H9 (cell line): ENCODE results near the gene MRPL20. TPM values are rescaled to one million over a fixed set of nuclear protein-coding genes. Genes with fewer than 3 reads are reported as not detected.

Source experiments
- DNase-seq: peaks from one replicate; pipeline ENCODE4 v3.0.0-alpha.2; 2017
- H2AFZ ChIP-seq: one replicate; pipeline ENCODE4 v1.6.1; 2013; ENCODE audit warnings: mild to moderate bottlenecking, low read length, control low read depth, moderate library complexity
- H2AK5ac ChIP-seq: 2 replicates; pipeline ENCODE4 v1.6.1; 2013; ENCODE audit warnings: low read length, control low read depth, mixed read lengths; ENCODE audit not compliant: insufficient read length
- H2BK120ac ChIP-seq: one replicate; pipeline ENCODE4 v1.6.1; 2013; ENCODE audit warnings: low read depth, mild to moderate bottlenecking, low read length, control low read depth, inconsistent platforms; ENCODE audit not compliant: poor library complexity, severe bottlenecking
- H2BK12ac ChIP-seq: 2 replicates; pipeline ENCODE4 v1.6.1; 2013; ENCODE audit warnings: low read length, control low read depth, mixed read lengths, low read depth; ENCODE audit not compliant: insufficient read length
- H2BK15ac ChIP-seq: 2 replicates; pipeline ENCODE4 v1.6.1; 2013; ENCODE audit warnings: low read depth, low read length, control low read depth
- H2BK20ac ChIP-seq: one replicate; pipeline ENCODE4 v1.6.1; 2013; ENCODE audit warnings: low read depth, mild to moderate bottlenecking, low read length, control low read depth, inconsistent platforms; ENCODE audit not compliant: poor library complexity, severe bottlenecking
- H2BK5ac ChIP-seq: 2 replicates; pipeline ENCODE4 v1.6.1; 2013; ENCODE audit warnings: low read length, control low read depth, mixed read lengths; ENCODE audit not compliant: insufficient read length
- H3K14ac ChIP-seq: 2 replicates; pipeline ENCODE4 v1.6.1; 2013; ENCODE audit warnings: low read length, control low read depth; ENCODE audit not compliant: insufficient read depth
- H3K18ac ChIP-seq: 2 replicates; pipeline ENCODE4 v1.6.1; 2013; ENCODE audit warnings: low read depth, mild to moderate bottlenecking, mixed read lengths, low read length, control low read depth; ENCODE audit not compliant: insufficient read length
- H3K23ac ChIP-seq: 2 replicates; pipeline ENCODE4 v1.6.1; 2013; ENCODE audit warnings: low read length, control low read depth, mixed read lengths, low read depth; ENCODE audit not compliant: insufficient read length
- H3K23me2 ChIP-seq: 2 replicates; pipeline ENCODE4 v1.6.1; 2013; ENCODE audit warnings: low read depth, mild to moderate bottlenecking, mixed read lengths, low read length, control low read depth; ENCODE audit not compliant: insufficient read length, poor library complexity, severe bottlenecking
- H3K27ac ChIP-seq: 2 replicates; pipeline ENCODE4 v1.5.1; 2013; ENCODE audit warnings: low read length, control low read depth, mixed read lengths, low read depth; ENCODE audit not compliant: insufficient read length
- H3K27me3 ChIP-seq: 2 replicates; pipeline ENCODE4 v1.6.1; 2013; ENCODE audit warnings: low read length, control low read depth, inconsistent platforms; ENCODE audit not compliant: insufficient read depth
- H3K4ac ChIP-seq: 2 replicates; pipeline ENCODE4 v1.6.1; 2013; ENCODE audit warnings: low read depth, mild to moderate bottlenecking, control low read depth, inconsistent platforms, low read length, moderate library complexity
- H3K4me1 ChIP-seq: 2 replicates; pipeline ENCODE4 v1.6.1; 2013; ENCODE audit warnings: low read length, control low read depth, inconsistent platforms; ENCODE audit not compliant: insufficient read depth
- H3K4me2 ChIP-seq: 2 replicates; pipeline ENCODE4 v1.6.1; 2013; ENCODE audit warnings: low read length, control low read depth, mixed read lengths; ENCODE audit not compliant: insufficient read length, insufficient read depth
- H3K56ac ChIP-seq: 2 replicates; pipeline ENCODE4 v1.6.1; 2013; ENCODE audit warnings: low read depth, mild to moderate bottlenecking, mixed read lengths, low read length, control low read depth; ENCODE audit not compliant: insufficient read length
- H3K79me1 ChIP-seq: 2 replicates; pipeline ENCODE4 v1.6.1; 2013; ENCODE audit warnings: low read depth, mild to moderate bottlenecking, moderate library complexity, low read length, control low read depth, inconsistent platforms; ENCODE audit not compliant: insufficient read depth, poor library complexity, severe bottlenecking
- H3K79me2 ChIP-seq: 2 replicates; pipeline ENCODE4 v1.6.1; 2013; ENCODE audit warnings: low read length, control low read depth, inconsistent platforms; ENCODE audit not compliant: insufficient read depth
- H3K9ac ChIP-seq: 2 replicates; pipeline ENCODE4 v1.6.1; 2013; ENCODE audit warnings: low read length, control low read depth, mixed read lengths; ENCODE audit not compliant: insufficient read length; ENCODE audit errors: extremely low read depth
- H3K9me3 ChIP-seq: one replicate; pipeline ENCODE4 v1.6.1; 2013; ENCODE audit warnings: low read depth, low read length, inconsistent platforms; ENCODE audit not compliant: control insufficient read depth
- H3T11ph ChIP-seq: one replicate; pipeline ENCODE4 v1.6.1; 2013; ENCODE audit warnings: mild to moderate bottlenecking, low read length, control low read depth, inconsistent platforms
- H4K20me1 ChIP-seq: one replicate; pipeline ENCODE4 v1.6.1; 2013; ENCODE audit not compliant: control insufficient read depth, insufficient read length, insufficient read depth
- H4K5ac ChIP-seq: 2 replicates; pipeline ENCODE4 v1.6.1; 2013; ENCODE audit warnings: low read depth, mild to moderate bottlenecking, mixed read lengths, low read length, control low read depth; ENCODE audit not compliant: insufficient read length
- H4K8ac ChIP-seq: replicated peaks from 2 replicates; pipeline ENCODE4 v1.6.1; 2013; ENCODE audit warnings: low read length, control low read depth, mixed read lengths, low read depth; ENCODE audit not compliant: insufficient read length
- H4K91ac ChIP-seq: 2 replicates; pipeline ENCODE4 v1.6.1; 2013; ENCODE audit warnings: low read depth, mild to moderate bottlenecking, moderate library complexity, mixed read lengths, low read length, control low read depth; ENCODE audit not compliant: insufficient read length
- H3K27ac Mint-ChIP-seq, 3 experiments: 2 replicates in 2 of 3; 3 replicates in 1 of 3; pipeline ENCODE4 v1.8.0; 2020 to 2021; ENCODE audit warnings: mixed read lengths in 3 of 3, mild to moderate bottlenecking in 1 of 3, moderate library complexity in 1 of 3
- H3K27me3 Mint-ChIP-seq: 2 replicates; pipeline ENCODE4 v1.8.0; 2021; ENCODE audit warnings: low read depth, mild to moderate bottlenecking, moderate library complexity, mixed read lengths
- H3K36me3 Mint-ChIP-seq, 3 experiments: 2 replicates in 2 of 3; 3 replicates in 1 of 3; pipeline ENCODE4 v1.8.0; 2020 to 2021; ENCODE audit warnings: low read depth in 3 of 3, mixed read lengths in 3 of 3; ENCODE audit not compliant: insufficient read depth in 1 of 3
- H3K4me1 Mint-ChIP-seq, 2 experiments: 2 replicates each; pipeline ENCODE4 v1.8.0; 2020; ENCODE audit warnings: mixed read lengths in 2 of 2
- H3K4me3 Mint-ChIP-seq, 2 experiments: 2 replicates in 1 of 2; 3 replicates in 1 of 2; pipeline ENCODE4 v1.8.0; 2020 to 2021; ENCODE audit warnings: mild to moderate bottlenecking in 2 of 2, mixed read lengths in 2 of 2, moderate library complexity in 1 of 2
- H3K9me3 Mint-ChIP-seq, 2 experiments: 2 replicates in 1 of 2; 3 replicates in 1 of 2; pipeline ENCODE4 v1.8.0; 2020; ENCODE audit warnings: mild to moderate bottlenecking in 2 of 2, mixed read lengths in 2 of 2, moderate library complexity in 1 of 2
- WGBS: extraction: QIAGEN DNeasy Blood & Tissue Kit; methylation state at CpG from one replicate; pipeline ENCODE4 v1.1.7; 2013; ENCODE audit warnings: missing lambda C conversion rate, low lambda C conversion rate, mixed read lengths; ENCODE audit not compliant: insufficient read length; ENCODE audit errors: extremely low coverage; 5-methylcytosine and 5-hydroxymethylcytosine counted together
- total RNA-seq: library from RNA; stranded (reverse); gene quantifications from 2 replicates; pipeline ENCODE4 v1.2.1, GENCODE V29; 2021
- TF ChIP-seq, protein P1 (sequence below): fragments of 200-600 bp; sonication (generic); conservative IDR thresholded peaks from 3 replicates; pipeline ENCODE4 v1.8.0; 2021; ENCODE audit warnings: antibody characterized with exemption, mild to moderate bottlenecking

The MRPL20 gene
- total RNA-seq, 1 experiment from 2014 or later = 162 TPM

DNA sequence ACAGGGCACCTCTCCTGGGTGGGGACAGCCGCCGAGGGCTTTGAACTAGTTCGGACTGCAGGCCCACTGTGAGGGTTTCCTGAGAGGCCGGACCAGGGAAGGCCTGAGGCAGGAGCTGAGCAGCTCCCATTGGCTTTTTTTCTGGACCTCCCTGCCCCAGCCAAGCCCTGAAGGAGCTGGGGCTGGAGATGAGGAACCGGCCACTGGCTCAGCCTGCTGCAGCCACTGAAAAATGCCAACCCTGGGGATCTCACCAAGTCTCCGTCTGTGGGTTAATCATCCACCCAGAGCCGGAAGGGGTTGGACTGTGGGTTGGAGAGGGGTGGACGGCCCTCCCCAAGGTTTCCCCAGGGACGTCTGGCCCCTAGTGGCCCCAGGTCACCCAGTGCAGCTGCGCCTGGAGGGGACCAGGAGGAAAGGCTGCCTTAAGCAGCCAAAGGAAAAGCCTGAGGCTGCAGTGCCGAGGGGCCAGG is 30.8 kb upstream of the MRPL20 start:
- H2BK12ac ChIP-seq = no peak overlapping the region

More for the DNA sequence above, 30.8 kb upstream of the MRPL20 start:
- no peak overlapping the region for H2BK20ac ChIP-seq
- no CpG with 5 or more reads among the region's 11 CpGs for WGBS
- no peaks in the 10 kb centered on the region; the same call in 1 of the 2 replicates for H3K4me1 ChIP-seq
- peaks cover 2% of the 10 kb centered on the region; the same call in 1 of the 2 replicates for H3K79me2 ChIP-seq
- H4K5ac ChIP-seq = no peak overlapping the region
- H3K27me3 ChIP-seq = no peaks in the 10 kb centered on the region
- peaks cover 10% of the 10 kb centered on the region for H3K23me2 ChIP-seq
- H3K9ac ChIP-seq = no peak overlapping the region
- H2AFZ ChIP-seq = no peak overlapping the region
- no peak overlapping the region for H3T11ph ChIP-seq
- TF ChIP-seq, protein P1, sequence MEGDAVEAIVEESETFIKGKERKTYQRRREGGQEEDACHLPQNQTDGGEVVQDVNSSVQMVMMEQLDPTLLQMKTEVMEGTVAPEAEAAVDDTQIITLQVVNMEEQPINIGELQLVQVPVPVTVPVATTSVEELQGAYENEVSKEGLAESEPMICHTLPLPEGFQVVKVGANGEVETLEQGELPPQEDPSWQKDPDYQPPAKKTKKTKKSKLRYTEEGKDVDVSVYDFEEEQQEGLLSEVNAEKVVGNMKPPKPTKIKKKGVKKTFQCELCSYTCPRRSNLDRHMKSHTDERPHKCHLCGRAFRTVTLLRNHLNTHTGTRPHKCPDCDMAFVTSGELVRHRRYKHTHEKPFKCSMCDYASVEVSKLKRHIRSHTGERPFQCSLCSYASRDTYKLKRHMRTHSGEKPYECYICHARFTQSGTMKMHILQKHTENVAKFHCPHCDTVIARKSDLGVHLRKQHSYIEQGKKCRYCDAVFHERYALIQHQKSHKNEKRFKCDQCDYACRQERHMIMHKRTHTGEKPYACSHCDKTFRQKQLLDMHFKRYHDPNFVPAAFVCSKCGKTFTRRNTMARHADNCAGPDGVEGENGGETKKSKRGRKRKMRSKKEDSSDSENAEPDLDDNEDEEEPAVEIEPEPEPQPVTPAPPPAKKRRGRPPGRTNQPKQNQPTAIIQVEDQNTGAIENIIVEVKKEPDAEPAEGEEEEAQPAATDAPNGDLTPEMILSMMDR = no peak
- H3K27ac ChIP-seq = no peak overlapping the region
- no peaks in the 10 kb centered on the region for H3K9me3 Mint-ChIP-seq
- H2BK5ac ChIP-seq = no peak overlapping the region
- no peak overlapping the region for H3K23ac ChIP-seq
- H2BK120ac ChIP-seq = no peak overlapping the region
- no peak overlapping the region for H3K14ac ChIP-seq
- H3K4me3 Mint-ChIP-seq = no peak overlapping the region
- H4K91ac ChIP-seq = no peak overlapping the region
- no peak overlapping the region for H3K18ac ChIP-seq
- no peaks in the 10 kb centered on the region for H3K79me1 ChIP-seq
- H2BK15ac ChIP-seq = no peak overlapping the region
- no peaks in the 10 kb centered on the region for H4K20me1 ChIP-seq
- no peak overlapping the region for H3K27ac Mint-ChIP-seq
- no peak for DNase-seq
- no peaks in the 10 kb centered on the region for H3K9me3 ChIP-seq
- H4K8ac ChIP-seq = no peak overlapping the region
- H3K36me3 Mint-ChIP-seq = peaks cover 0 to 9% (median 3%) of the 10 kb centered on the region in 3 experiments; a peak in 4 of 7 replicates
- H3K4ac ChIP-seq = no peak overlapping the region
- H3K4me2 ChIP-seq = no peak overlapping the region
- H3K27me3 Mint-ChIP-seq = no peaks in the 10 kb centered on the region
- H2AK5ac ChIP-seq = no peak overlapping the region
- peaks cover 14 to 24% of the 10 kb centered on the region in 2 experiments for H3K4me1 Mint-ChIP-seq
- H3K56ac ChIP-seq = no peak overlapping the region
